SK-N-MC (cell line): ENCODE measurements around the gene HAAO.

Source experiments
- EZH2 ChIP-seq: fragments of 200-600 bp; sonication (generic); IDR thresholded peaks from one replicate; pipeline ENCODE4 v1.6.1; 2017; ENCODE audit warnings: antibody characterized with exemption
- FOXP2 ChIP-seq: optimal IDR thresholded peaks from 2 replicates; pipeline ENCODE3; 2011; ENCODE audit warnings: mild to moderate bottlenecking, moderate library complexity; ENCODE audit not compliant: insufficient read depth; ENCODE audit errors: extremely low read length, control extremely low read depth
- POLR2AphosphoS5 ChIP-seq: IDR thresholded peaks from 2 replicates; pipeline ENCODE4 v1.6.1; 2012; ENCODE audit warnings: mild to moderate bottlenecking, low read depth, low read length, borderline replicate concordance

- TF ChIP-seq EZH2 (no peak), POLR2AphosphoS5 (no peak), FOXP2 (no peak)
Measured at GRCh38 chr2:42829671-42830440, 37.5 kb upstream of the HAAO start.
